Upper lobe of left lung (tissue), 6 donors: ENCODE results near the gene PLXNA3. TPM values are rescaled to one million over a fixed set of nuclear protein-coding genes. Genes with fewer than 3 reads are reported as not detected.

Experiments used
- ATAC-seq, 2 donors: fragments of 200-7000 bp; cut with Tn5 transposase; one replicate each; pipeline ENCODE4 v1.9.1; 2022; ENCODE audit warnings: mild to moderate bottlenecking in 2 of 2, moderate library complexity in 2 of 2; ENCODE audit not compliant: low FRiP score in 2 of 2
- DNase-seq, 2 donors: peaks; one replicate each; pipeline ENCODE4 v3.0.0-alpha.2; 2019 to 2020
- H3K27ac ChIP-seq, 4 donors: fragments of 200-600 bp; sonication (generic); one replicate each; pipeline ENCODE4 v1.5.1; 2016 to 2019
- H3K27me3 ChIP-seq, 4 donors: fragments of 200-600 bp; sonication (generic); one replicate each; pipeline ENCODE4 v1.5.1; 2017 to 2019
- H3K36me3 ChIP-seq, 4 donors: fragments of 200-600 bp; sonication (generic); one replicate each; pipeline ENCODE4 v1.5.1; 2016 to 2019
- H3K4me1 ChIP-seq, 4 donors: fragments of 200-600 bp; sonication (generic); one replicate each; pipeline ENCODE4 v1.5.1; 2018 to 2019
- H3K4me3 ChIP-seq, 4 donors: fragments of 200-600 bp; sonication (generic); one replicate each; pipeline ENCODE4 v1.5.1; 2017 to 2019; ENCODE audit warnings: mild to moderate bottlenecking in 2 of 4, moderate library complexity in 1 of 4
- H3K9me3 ChIP-seq, 4 donors: fragments of 200-600 bp; sonication (generic); one replicate each; pipeline ENCODE4 v1.5.1; 2018 to 2019
- EP300 ChIP-seq, 4 donors: sonication (generic); formaldehyde crosslinking; IDR thresholded peaks; one replicate each; pipeline ENCODE4 v1.5.1; 2017; ENCODE audit warnings: antibody characterized with exemption in 4 of 4, control low read depth in 2 of 4
- POLR2A ChIP-seq, 4 donors: fragments of 450-650 bp; IDR thresholded peaks; one replicate each; pipeline ENCODE4 v1.5.1; 2016 to 2017; ENCODE audit warnings: antibody characterized with exemption in 4 of 4, mild to moderate bottlenecking in 2 of 4
- POLR2AphosphoS5 ChIP-seq, 2 donors: sonication (generic); formaldehyde crosslinking; IDR thresholded peaks; one replicate each; pipeline ENCODE4 v1.5.1; 2017; ENCODE audit warnings: antibody characterized with exemption in 2 of 2
- WGBS, 2 donors: methylation state at CpG; one replicate each; pipeline ENCODE4 v1.1.5; 2017 to 2018; 5-methylcytosine and 5-hydroxymethylcytosine counted together
- total RNA-seq, 6 donors: library from RNA; depleted of rRNA in 4 of 6; stranded (reverse); fragments of >200 nt in 4 of 6; gene quantifications; one replicate each; pipeline versions ENCODE4 v1.1.0 to v1.2.1, GENCODE V29; 2016 to 2021
- TF ChIP-seq, protein P1 (sequence below), 6 experiments: fragments of 450-650 bp in 4 of 6; fragments of 200-600 bp in 2 of 6; sonication (generic) in 2 of 6; IDR thresholded peaks; one replicate each; pipeline ENCODE4 v1.5.1; 2016 to 2019; ENCODE audit warnings: antibody characterized with exemption in 6 of 6
- donor health status: DM: no; HTN: no; CAD: no; lungs with moderate emphysema.
- donor health status: DM: no; HTN: yes; CAD: no; lungs with severe emphysema.

PLXNA3 gene
- total RNA-seq, 6 donors from 2014 or later: 7.9 to 195 (median 36.3) TPM

DNA sequence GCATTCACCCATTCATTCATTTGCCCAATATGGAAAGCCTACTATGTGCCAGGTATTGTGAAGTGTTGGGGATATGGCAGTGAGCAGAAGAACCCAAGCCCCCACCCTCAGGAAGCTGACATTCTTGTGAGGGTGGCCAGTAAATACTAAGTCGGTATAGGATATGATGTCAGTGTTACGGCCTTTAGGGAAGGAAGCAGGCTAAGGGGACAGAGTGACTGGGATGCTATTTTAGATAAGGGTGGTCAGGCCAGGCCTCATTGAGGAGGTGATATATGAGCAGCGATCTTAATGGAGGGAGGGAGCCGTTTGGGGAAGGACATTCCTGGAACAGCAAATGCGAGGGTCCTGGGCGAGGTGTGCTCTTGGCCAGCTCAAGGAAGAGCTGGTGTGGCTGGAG is 27.6 kb upstream of the PLXNA3 start:
- ATAC-seq: no peak
- Histone ChIP-seq H3K27ac (peak overlapping the region; percentile 18 to 96 (median 62)), H3K27me3 (no peaks in the 10 kb centered on the region), H3K36me3 (peaks cover 0 to 38% (median 19%) of the 10 kb centered on the region in 4 donors), H3K9me3 (peaks cover 0 to 15% (median 0%) of the 10 kb centered on the region in 4 donors), H3K4me3 (peak overlapping the region in 1 of 4 donors; percentile 92), H3K4me1 (peaks cover 8 to 21% (median 11%) of the 10 kb centered on the region in 4 donors)
- 53 to 62% methylated on average over 6 of the region's 6 CpGs for WGBS, 2 donors
- TF ChIP-seq POLR2AphosphoS5 (IDR thresholded peaks at IDR 0.05): no peak
- TF ChIP-seq POLR2A (IDR thresholded peaks at IDR 0.05): no peak
- TF ChIP-seq, protein P1, sequence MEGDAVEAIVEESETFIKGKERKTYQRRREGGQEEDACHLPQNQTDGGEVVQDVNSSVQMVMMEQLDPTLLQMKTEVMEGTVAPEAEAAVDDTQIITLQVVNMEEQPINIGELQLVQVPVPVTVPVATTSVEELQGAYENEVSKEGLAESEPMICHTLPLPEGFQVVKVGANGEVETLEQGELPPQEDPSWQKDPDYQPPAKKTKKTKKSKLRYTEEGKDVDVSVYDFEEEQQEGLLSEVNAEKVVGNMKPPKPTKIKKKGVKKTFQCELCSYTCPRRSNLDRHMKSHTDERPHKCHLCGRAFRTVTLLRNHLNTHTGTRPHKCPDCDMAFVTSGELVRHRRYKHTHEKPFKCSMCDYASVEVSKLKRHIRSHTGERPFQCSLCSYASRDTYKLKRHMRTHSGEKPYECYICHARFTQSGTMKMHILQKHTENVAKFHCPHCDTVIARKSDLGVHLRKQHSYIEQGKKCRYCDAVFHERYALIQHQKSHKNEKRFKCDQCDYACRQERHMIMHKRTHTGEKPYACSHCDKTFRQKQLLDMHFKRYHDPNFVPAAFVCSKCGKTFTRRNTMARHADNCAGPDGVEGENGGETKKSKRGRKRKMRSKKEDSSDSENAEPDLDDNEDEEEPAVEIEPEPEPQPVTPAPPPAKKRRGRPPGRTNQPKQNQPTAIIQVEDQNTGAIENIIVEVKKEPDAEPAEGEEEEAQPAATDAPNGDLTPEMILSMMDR (IDR thresholded peaks at IDR 0.05): no peak
- TF ChIP-seq EP300 (IDR thresholded peaks at IDR 0.05): no peak
- DNase-seq: no peak

DNA sequence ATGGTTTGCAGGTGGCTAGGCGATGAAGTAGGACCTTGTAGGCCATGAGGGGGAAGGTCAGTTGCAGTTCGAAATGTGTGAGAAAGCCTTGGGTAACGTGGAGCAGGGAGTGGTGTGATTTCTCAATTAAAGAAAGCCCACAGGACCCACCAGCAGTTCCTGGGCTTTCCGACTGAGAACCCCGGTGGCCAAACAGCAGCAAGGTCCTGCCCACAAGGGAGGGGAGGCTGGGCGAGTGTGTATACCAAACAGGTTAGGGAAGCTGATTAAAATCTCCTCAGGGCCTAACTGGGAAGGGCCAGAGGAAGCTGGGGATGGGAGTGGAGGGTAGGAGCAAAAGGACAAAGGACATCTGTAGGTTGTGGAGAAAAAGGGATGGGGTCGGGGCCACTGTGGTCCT is 27.2 kb upstream of the PLXNA3 start:
- WGBS, 2 donors: 60 to 70% methylated on average over 5 to 7 of the region's 7 CpGs
- TF ChIP-seq POLR2A (IDR thresholded peaks at IDR 0.05) (peak in 1 of 4 donors; percentile 48), EP300 (IDR thresholded peaks at IDR 0.05) (no peak), POLR2AphosphoS5 (IDR thresholded peaks at IDR 0.05) (no peak)
- TF ChIP-seq, protein P1 (IDR thresholded peaks at IDR 0.05): no peak
- Histone ChIP-seq H3K36me3 (peaks cover 0 to 43% (median 19%) of the 10 kb centered on the region in 4 donors), H3K9me3 (peaks cover 0 to 15% (median 0%) of the 10 kb centered on the region in 4 donors), H3K4me3 (no peak overlapping the region), H3K4me1 (peaks cover 8 to 21% (median 11%) of the 10 kb centered on the region in 4 donors), H3K27me3 (no peaks in the 10 kb centered on the region), H3K27ac (peak overlapping the region; percentile 18 to 96 (median 62))
- ATAC-seq (no peak), DNase-seq (no peak)

DNA sequence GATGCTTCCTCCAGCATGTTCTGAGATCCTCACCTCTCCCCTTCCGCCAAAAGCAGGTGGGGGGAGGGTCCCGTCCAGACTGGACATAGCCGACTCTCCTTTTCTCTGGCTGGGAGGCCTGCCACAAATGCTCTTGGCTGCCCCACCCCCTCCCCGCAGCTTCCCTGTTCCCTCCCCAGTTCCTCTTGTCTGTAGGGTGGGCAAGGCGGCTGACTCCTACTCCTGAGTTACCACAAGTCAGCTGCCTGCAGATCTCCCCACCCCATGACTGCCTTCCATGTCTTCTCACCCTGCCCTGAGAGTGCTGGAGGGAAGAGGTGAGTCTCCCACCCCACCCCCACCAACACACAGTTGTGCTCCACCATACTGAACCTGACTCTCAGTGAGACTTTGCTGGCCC is 26.7 kb upstream of the PLXNA3 start:
- 68% methylated on average over 4 of the region's 5 CpGs; no CpG with 5 or more reads in 1 of the 2 donors for WGBS, 2 donors
- TF ChIP-seq POLR2A (IDR thresholded peaks at IDR 0.05): no peak
- TF ChIP-seq, protein P1 (IDR thresholded peaks at IDR 0.05): no peak
- TF ChIP-seq POLR2AphosphoS5 (IDR thresholded peaks at IDR 0.05): no peak
- no peak for TF ChIP-seq EP300 (IDR thresholded peaks at IDR 0.05)
- DNase-seq: peak in 1 of 2 donors; percentile 67
- no peaks in the 10 kb centered on the region for H3K27me3 ChIP-seq
- peak in 1 of 2 donors; percentile 30 for ATAC-seq
- peak overlapping the region; percentile 18 to 96 (median 62) for H3K27ac ChIP-seq
- no peak overlapping the region for H3K4me3 ChIP-seq
- H3K4me1 ChIP-seq: peaks cover 8 to 23% (median 13%) of the 10 kb centered on the region in 4 donors
- H3K9me3 ChIP-seq: peaks cover 0 to 17% (median 0%) of the 10 kb centered on the region in 4 donors
- H3K36me3 ChIP-seq: peaks cover 0 to 43% (median 19%) of the 10 kb centered on the region in 4 donors

DNA sequence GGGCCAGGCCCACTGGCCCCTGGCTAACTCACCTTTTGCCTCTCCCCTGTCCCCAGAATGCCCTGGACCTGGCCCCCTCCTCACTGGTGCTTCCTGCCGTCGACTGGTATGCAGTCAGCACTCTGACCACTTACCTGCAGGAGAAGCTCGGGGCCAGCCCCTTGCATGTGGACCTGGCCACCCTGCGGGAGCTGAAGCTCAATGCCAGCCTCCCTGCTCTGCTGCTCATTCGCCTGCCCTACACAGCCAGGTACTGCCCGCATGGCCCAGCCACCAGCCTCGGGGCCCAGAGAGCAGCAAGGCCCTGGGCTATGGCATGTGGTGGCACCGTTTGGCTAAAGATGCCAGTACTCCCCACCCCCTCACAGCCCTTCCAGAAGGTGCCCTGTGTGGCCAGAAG is 25.9 kb upstream of the PLXNA3 start:
- peaks cover 8 to 25% (median 13%) of the 10 kb centered on the region in 4 donors for H3K4me1 ChIP-seq
- no peak overlapping the region for H3K4me3 ChIP-seq
- DNase-seq (no peak), ATAC-seq (no peak)
- TF ChIP-seq, protein P1 (IDR thresholded peaks at IDR 0.05): no peak
- TF ChIP-seq POLR2A (IDR thresholded peaks at IDR 0.05): no peak
- TF ChIP-seq EP300 (IDR thresholded peaks at IDR 0.05): no peak
- TF ChIP-seq POLR2AphosphoS5 (IDR thresholded peaks at IDR 0.05): no peak
- H3K27me3 ChIP-seq: no peaks in the 10 kb centered on the region
- H3K9me3 ChIP-seq: peaks cover 0 to 18% (median 0%) of the 10 kb centered on the region in 4 donors
- peak overlapping the region in 3 of 4 donors; percentile 3 to 96 (median 72) for H3K27ac ChIP-seq
- peaks cover 0 to 43% (median 19%) of the 10 kb centered on the region in 4 donors for H3K36me3 ChIP-seq
- 90% methylated on average over 8 of the region's 8 CpGs; no CpG with 5 or more reads in 1 of the 2 donors for WGBS, 2 donors

DNA sequence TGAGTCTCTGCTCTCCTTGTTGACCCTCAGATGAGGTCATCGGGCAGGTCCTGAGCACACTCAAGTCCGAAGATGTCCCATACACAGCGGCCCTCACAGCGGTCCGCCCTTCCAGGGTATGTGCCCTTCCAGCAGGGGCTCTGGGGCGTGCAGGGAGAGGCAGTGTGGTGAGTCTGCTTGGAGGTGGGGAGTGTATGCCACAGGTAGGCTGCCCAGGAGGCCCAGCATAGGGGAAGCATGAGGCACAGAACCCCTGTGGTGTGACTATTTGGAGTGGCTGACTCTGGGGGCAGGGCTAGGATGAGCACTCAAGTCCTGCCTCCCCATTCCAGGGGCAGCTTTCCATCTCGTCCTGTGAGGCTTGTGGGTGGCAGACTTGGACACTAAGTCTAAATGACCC is 24.5 kb upstream of the PLXNA3 start:
- no peaks in the 10 kb centered on the region for H3K27me3 ChIP-seq
- no peak overlapping the region for H3K27ac ChIP-seq
- ATAC-seq (no peak), DNase-seq (no peak)
- peaks cover 0 to 43% (median 19%) of the 10 kb centered on the region in 4 donors for H3K36me3 ChIP-seq
- 76% methylated on average over 7 of the region's 7 CpGs; no CpG with 5 or more reads in 1 of the 2 donors for WGBS, 2 donors
- peaks cover 6 to 33% (median 11%) of the 10 kb centered on the region in 4 donors for H3K4me1 ChIP-seq
- H3K9me3 ChIP-seq: peaks cover 0 to 13% (median 0%) of the 10 kb centered on the region in 4 donors
- H3K4me3 ChIP-seq: no peak overlapping the region
- TF ChIP-seq POLR2A (IDR thresholded peaks at IDR 0.05): no peak
- TF ChIP-seq EP300 (IDR thresholded peaks at IDR 0.05): no peak
- no peak for TF ChIP-seq POLR2AphosphoS5 (IDR thresholded peaks at IDR 0.05)
- TF ChIP-seq, protein P1 (IDR thresholded peaks at IDR 0.05): no peak
